IMR-90 (cell line): ENCODE measurements around the gene PCSK1N. TPM values are rescaled to one million over a fixed set of nuclear protein-coding genes. Genes with fewer than 3 reads are reported as not detected.

ENCODE experiments used
- ATAC-seq: fragments of 200-7000 bp; cut with Tn5 transposase; 2 replicates; pipeline ENCODE4 v1.9.1; 2020; ENCODE audit warnings: low read depth, mild to moderate bottlenecking, moderate library complexity
- BruUV-seq: library from RNA; stranded (reverse); fragments of 400-500 nt; replicated peaks from 2 replicates; lab custom pipeline; 2021; lab: Mats Ljungman, UMichigan
- CTCF ChIA-PET: fragments of 300-600 bp; formaldehyde crosslinking; extraction: SDS; loops from one replicate; lab custom pipeline; 2021; ENCODE audit warnings: antibody characterized with exemption; lab: Yijun Ruan, JAX
- POLR2A ChIA-PET: fragments of 300-600 bp; sonication (Branson Sonifier 250); formaldehyde crosslinking; loops from one replicate; lab custom pipeline; 2022; ENCODE audit warnings: antibody characterized with exemption; ENCODE audit not compliant: unreplicated experiment; lab: Charles Lee
- DNase-seq: peaks from one replicate; pipeline ENCODE4 v3.0.0; 2013
- H2AFZ ChIP-seq: replicated peaks from 2 replicates; pipeline ENCODE3; 2013; ENCODE audit warnings: low read length, mild to moderate bottlenecking; ENCODE audit not compliant: poor library complexity
- H2AK5ac ChIP-seq: 2 replicates; pipeline ENCODE4 v1.6.1; 2013; ENCODE audit warnings: low read depth, low read length, inconsistent platforms
- H2AK9ac ChIP-seq: replicated peaks from 2 replicates; pipeline ENCODE3; 2013; ENCODE audit warnings: mild to moderate bottlenecking, low read depth, low read length, moderate library complexity; ENCODE audit not compliant: poor library complexity
- H2BK120ac ChIP-seq: 2 replicates; pipeline ENCODE4 v1.6.1; 2013; ENCODE audit warnings: low read depth, low read length, inconsistent platforms
- H2BK15ac ChIP-seq: 3 replicates; pipeline ENCODE4 v1.6.1; 2013; ENCODE audit warnings: low read depth, low read length, inconsistent platforms
- H2BK20ac ChIP-seq: 2 replicates; pipeline ENCODE4 v1.6.1; 2013; ENCODE audit warnings: low read depth, mild to moderate bottlenecking, inconsistent platforms, low read length, moderate library complexity
- H2BK5ac ChIP-seq: 2 replicates; pipeline ENCODE4 v1.6.1; 2013; ENCODE audit warnings: mild to moderate bottlenecking, low read depth, low read length, inconsistent platforms; ENCODE audit not compliant: poor library complexity, severe bottlenecking
- H3K14ac ChIP-seq: replicated peaks from 2 replicates; pipeline ENCODE4 v1.6.1; 2013; ENCODE audit warnings: low read depth, low read length, inconsistent platforms
- H3K18ac ChIP-seq: 2 replicates; pipeline ENCODE4 v1.6.1; 2013; ENCODE audit warnings: low read depth, low read length, control low read depth
- H3K23ac ChIP-seq: 2 replicates; pipeline ENCODE4 v1.6.1; 2013; ENCODE audit warnings: low read depth, low read length, inconsistent platforms
- H3K27ac ChIP-seq: 2 replicates; pipeline ENCODE4 v1.5.1; 2013; ENCODE audit warnings: mild to moderate bottlenecking, control low read depth, low read length; ENCODE audit not compliant: insufficient read depth
- H3K27me3 ChIP-seq: 2 replicates; pipeline ENCODE4 v1.6.1; 2013; ENCODE audit warnings: low read length; ENCODE audit not compliant: control insufficient read depth, insufficient read depth
- H3K36me3 ChIP-seq: 2 replicates; pipeline ENCODE4 v1.6.1; 2013; ENCODE audit warnings: low read length, mixed read lengths; ENCODE audit not compliant: control insufficient read depth, insufficient read depth
- H3K4ac ChIP-seq: 2 replicates; pipeline ENCODE4 v1.6.1; 2013; ENCODE audit warnings: low read depth, low read length, inconsistent platforms
- H3K4me1 ChIP-seq: 2 replicates; pipeline ENCODE4 v1.6.1; 2013; ENCODE audit warnings: low read length, mixed read lengths; ENCODE audit not compliant: control insufficient read depth, insufficient read depth
- H3K4me2 ChIP-seq: 2 replicates; pipeline ENCODE4 v1.6.1; 2013; ENCODE audit warnings: low read depth, mild to moderate bottlenecking, control low read depth, low read length, moderate library complexity
- H3K4me3 ChIP-seq: 2 replicates; pipeline ENCODE4 v1.5.1; 2013; ENCODE audit warnings: low read depth, mild to moderate bottlenecking, control low read depth, low read length, moderate library complexity; ENCODE audit not compliant: insufficient read depth
- H3K56ac ChIP-seq: 2 replicates; pipeline ENCODE4 v1.6.1; 2013; ENCODE audit warnings: low read length, inconsistent platforms; ENCODE audit not compliant: insufficient read depth; ENCODE audit errors: extremely low read depth
- H3K79me1 ChIP-seq, 2 experiments: 2 replicates each; pipeline ENCODE4 v1.6.1; 2013; ENCODE audit warnings: low read length in 2 of 2, inconsistent platforms in 1 of 2, low read depth in 1 of 2
- H3K9ac ChIP-seq: 2 replicates; pipeline ENCODE4 v1.6.1; 2013; ENCODE audit warnings: low read depth, low read length, control low read depth
- H3K9me1 ChIP-seq: 2 replicates; pipeline ENCODE4 v1.6.1; 2013; ENCODE audit warnings: low read length, inconsistent platforms; ENCODE audit not compliant: insufficient read depth
- H3K9me3 ChIP-seq: 2 replicates; pipeline ENCODE4 v1.6.1; 2013; ENCODE audit warnings: low read length; ENCODE audit not compliant: control insufficient read depth, insufficient read depth
- H4K20me1 ChIP-seq: 2 replicates; pipeline ENCODE4 v1.6.1; 2013; ENCODE audit warnings: low read length, inconsistent platforms; ENCODE audit not compliant: insufficient read depth
- H4K5ac ChIP-seq: 2 replicates; pipeline ENCODE4 v1.6.1; 2013; ENCODE audit warnings: mild to moderate bottlenecking, low read depth, low read length, control low read depth
- H4K8ac ChIP-seq, 2 experiments: 2 replicates each; pipeline ENCODE4 v1.6.1; 2013; ENCODE audit warnings: low read depth in 2 of 2, low read length in 2 of 2, control low read depth in 1 of 2, inconsistent platforms in 1 of 2
- H4K91ac ChIP-seq: 2 replicates; pipeline ENCODE4 v1.6.1; 2013; ENCODE audit warnings: low read depth, low read length, inconsistent platforms; ENCODE audit not compliant: insufficient read depth
- BHLHE40 ChIP-seq: fragments of 150-350 bp; IDR thresholded peaks from 2 replicates; pipeline ENCODE4 v1.6.1; 2016; ENCODE audit warnings: mild to moderate bottlenecking, low read depth, low read length
- CEBPB ChIP-seq: IDR thresholded peaks from 2 replicates; pipeline ENCODE4 v1.6.1; 2012; ENCODE audit warnings: low read depth, low read length, improper control_type of control experiment
- CHD1 ChIP-seq: IDR thresholded peaks from 2 replicates; pipeline ENCODE4 v1.6.1; 2012; ENCODE audit warnings: low read depth, low read length, improper control_type of control experiment
- CTCF ChIP-seq: conservative IDR thresholded peaks from 2 replicates; pipeline ENCODE4 v1.5.1; 2012; ENCODE audit warnings: mild to moderate bottlenecking, low read depth, low read length, improper control_type of control experiment
- ELK1 ChIP-seq: fragments of 150-350 bp; IDR thresholded peaks from 2 replicates; pipeline ENCODE4 v1.6.1; 2016; ENCODE audit warnings: low read depth, mild to moderate bottlenecking, low read length, moderate library complexity, borderline replicate concordance
- FOS ChIP-seq: fragments of 150-350 bp; IDR thresholded peaks from 2 replicates; pipeline ENCODE4 v1.6.1; 2016; ENCODE audit warnings: low read depth, low read length
- MAFK ChIP-seq: IDR thresholded peaks from 2 replicates; pipeline ENCODE4 v1.6.1; 2012; ENCODE audit warnings: low read depth, low read length, improper control_type of control experiment
- MAZ ChIP-seq: IDR thresholded peaks from 2 replicates; pipeline ENCODE4 v1.6.1; 2012; ENCODE audit warnings: low read depth, mild to moderate bottlenecking, low read length, improper control_type of control experiment, moderate library complexity, borderline replicate concordance
- MXI1 ChIP-seq: IDR thresholded peaks from 2 replicates; pipeline ENCODE4 v1.6.1; 2012; ENCODE audit warnings: low read depth, mild to moderate bottlenecking, low read length, moderate library complexity, borderline replicate concordance
- NFE2L2 ChIP-seq: fragments of 150-350 bp; IDR thresholded peaks from 2 replicates; pipeline ENCODE4 v1.6.1; 2016; ENCODE audit warnings: low read depth, mild to moderate bottlenecking, low read length
- POLR2A ChIP-seq: IDR thresholded peaks from 2 replicates; pipeline ENCODE4 v1.6.1; 2012; ENCODE audit warnings: mild to moderate bottlenecking, low read depth, low read length
- RAD21 ChIP-seq: IDR thresholded peaks from 2 replicates; pipeline ENCODE4 v1.6.1; 2012; ENCODE audit warnings: low read length, improper control_type of control experiment
- RCOR1 ChIP-seq: IDR thresholded peaks from 2 replicates; pipeline ENCODE4 v1.6.1; 2012; ENCODE audit warnings: mild to moderate bottlenecking, low read length, improper control_type of control experiment; ENCODE audit not compliant: insufficient replicate concordance
- RFX5 ChIP-seq: IDR thresholded peaks from 2 replicates; pipeline ENCODE4 v1.8.0; 2012; ENCODE audit warnings: low read depth, mild to moderate bottlenecking, low read length, moderate library complexity
- SMC3 ChIP-seq: fragments of 150-350 bp; IDR thresholded peaks from 2 replicates; pipeline ENCODE4 v1.6.1; 2016; ENCODE audit warnings: low read depth, mild to moderate bottlenecking, antibody characterized with exemption, low read length, moderate library complexity
- USF2 ChIP-seq: fragments of 150-350 bp; IDR thresholded peaks from 2 replicates; pipeline ENCODE4 v1.6.1; 2017; ENCODE audit warnings: mild to moderate bottlenecking, antibody characterized with exemption, low read length, low read depth
- WGBS, 2 experiments: methylation state at CpG; one replicate each; pipeline versions ENCODE4 v1.1.5 to v1.1.7; 2013; ENCODE audit warnings: missing lambda C conversion rate in 2 of 2; ENCODE audit not compliant: insufficient read length in 1 of 2; ENCODE audit errors: extremely low coverage in 2 of 2; 5-methylcytosine and 5-hydroxymethylcytosine counted together
- dilution Hi-C: fragments of 300-500 bp; cut with HindIII; formaldehyde crosslinking; loops from one replicate; pipeline ENCODE4 v1.14.3; 2018; ENCODE audit warnings: low sequenced_read_pairs; ENCODE audit not compliant: unreplicated experiment
- in situ Hi-C: fragments of 300-500 bp; cut with MboI; formaldehyde crosslinking; loops from 3 replicates; pipeline ENCODE4 v1.14.3; 2019; ENCODE audit warnings: low sequenced_read_pairs, inconsistent platforms, mixed read lengths
- intact Hi-C: fragments of 100-400 bp; cut with micrococcal nuclease; formaldehyde crosslinking; loops from 2 replicates; pipeline ENCODE4 v1.10.0; 2022
- polyA plus RNA-seq, 3 experiments: library from polyadenylated mRNA; depleted of rRNA; stranded (reverse); fragments of >200 nt; gene quantifications; 2 replicates each; pipeline ENCODE4 v1.2.3, GENCODE V29; 2012; ENCODE audit warnings: low replicate concordance in 1 of 3
- total RNA-seq: library from RNA; depleted of rRNA; stranded (reverse); fragments of >200 nt; gene quantifications from 2 replicates; pipeline ENCODE4 v1.2.3, GENCODE V29; 2012

Gene PCSK1N
- total and polyA plus RNA-seq, 2 of the 4 experiments (the other 2 are of a cell fraction): 0.12 TPM; not detected in 1

GRCh38 chrX:48827654-48827968 lies 7.8 kb downstream of the PCSK1N start:
- Histone ChIP-seq H2BK15ac (no peak overlapping the region), H3K18ac (no peak overlapping the region), H3K27ac (no peak overlapping the region), H3K79me1 (no peaks in the 10 kb centered on the region), H4K8ac (no peak overlapping the region), H3K4me3 (no peak overlapping the region), H2BK5ac (no peak overlapping the region), H2BK20ac (no peak overlapping the region), H3K14ac (no peak overlapping the region), H2AK5ac (no peak overlapping the region), H3K9me1 (no peaks in the 10 kb centered on the region), H2AK9ac (no peak overlapping the region), H3K9me3 (peaks cover 8% of the 10 kb centered on the region), H3K4me2 (no peak overlapping the region), H3K4ac (no peak overlapping the region), H3K23ac (no peak overlapping the region), H3K9ac (no peak overlapping the region), H2AFZ (peak overlapping the region; percentile 67), H4K91ac (no peak overlapping the region), H4K5ac (no peak overlapping the region), H3K27me3 (peaks cover 27% of the 10 kb centered on the region), H2BK120ac (no peak overlapping the region), H3K36me3 (peaks cover 8% of the 10 kb centered on the region; the same call in 1 of the 2 replicates), H4K20me1 (no peaks in the 10 kb centered on the region), H3K4me1 (no peaks in the 10 kb centered on the region), H3K56ac (no peak overlapping the region)
- intact Hi-C loops: no loop called here
- ChIA-PET CTCF (no interaction called here), POLR2A (no interaction called here)
- dilution Hi-C loops: no loop called here
- no TSS peak for BruUV-seq
- TF ChIP-seq ELK1 (no peak), RFX5 (no peak), POLR2A (no peak), MXI1 (no peak), NFE2L2 (no peak), CEBPB (no peak), CHD1 (no peak), RCOR1 (no peak), MAFK (no peak), CTCF (no peak), FOS (no peak), BHLHE40 (no peak), RAD21 (no peak), USF2 (no peak), SMC3 (no peak), MAZ (no peak)
- in situ Hi-C loops: no loop called here
- no peak for ATAC-seq
- no CpG with 5 or more reads among the region's 4 CpGs for WGBS, 2 experiments
- DNase-seq: no peak
